IPS-18a (cell line): ENCODE results near the gene CELF5.
"Not testable (repeated sequence)": the region's sequence is repeated elsewhere in the genome, so short reads cannot be mapped to it uniquely, and the experiment has no call there.

Experiments used
- H3K27ac ChIP-seq: one replicate; pipeline ENCODE4 v1.5.1; 2013; ENCODE audit warnings: low read length
- H3K27me3 ChIP-seq: one replicate; pipeline ENCODE4 v1.6.1; 2013; ENCODE audit warnings: mild to moderate bottlenecking, low read length; ENCODE audit not compliant: control insufficient read depth, insufficient read depth
- H3K36me3 ChIP-seq: one replicate; pipeline ENCODE4 v1.6.1; 2013; ENCODE audit warnings: low read depth, low read length; ENCODE audit not compliant: control insufficient read depth
- H3K4me1 ChIP-seq: one replicate; pipeline ENCODE4 v1.6.1; 2013; ENCODE audit warnings: low read depth, low read length; ENCODE audit not compliant: control insufficient read depth
- H3K4me3 ChIP-seq: one replicate; pipeline ENCODE4 v1.5.1; 2013; ENCODE audit warnings: low read length
- H3K9ac ChIP-seq: one replicate; pipeline ENCODE4 v1.6.1; 2013; ENCODE audit warnings: mild to moderate bottlenecking, low read length, moderate library complexity
- H3K9me3 ChIP-seq: one replicate; pipeline ENCODE4 v1.6.1; 2013; ENCODE audit warnings: low read depth, low read length; ENCODE audit not compliant: control insufficient read depth

The CELF5 gene

DNA sequence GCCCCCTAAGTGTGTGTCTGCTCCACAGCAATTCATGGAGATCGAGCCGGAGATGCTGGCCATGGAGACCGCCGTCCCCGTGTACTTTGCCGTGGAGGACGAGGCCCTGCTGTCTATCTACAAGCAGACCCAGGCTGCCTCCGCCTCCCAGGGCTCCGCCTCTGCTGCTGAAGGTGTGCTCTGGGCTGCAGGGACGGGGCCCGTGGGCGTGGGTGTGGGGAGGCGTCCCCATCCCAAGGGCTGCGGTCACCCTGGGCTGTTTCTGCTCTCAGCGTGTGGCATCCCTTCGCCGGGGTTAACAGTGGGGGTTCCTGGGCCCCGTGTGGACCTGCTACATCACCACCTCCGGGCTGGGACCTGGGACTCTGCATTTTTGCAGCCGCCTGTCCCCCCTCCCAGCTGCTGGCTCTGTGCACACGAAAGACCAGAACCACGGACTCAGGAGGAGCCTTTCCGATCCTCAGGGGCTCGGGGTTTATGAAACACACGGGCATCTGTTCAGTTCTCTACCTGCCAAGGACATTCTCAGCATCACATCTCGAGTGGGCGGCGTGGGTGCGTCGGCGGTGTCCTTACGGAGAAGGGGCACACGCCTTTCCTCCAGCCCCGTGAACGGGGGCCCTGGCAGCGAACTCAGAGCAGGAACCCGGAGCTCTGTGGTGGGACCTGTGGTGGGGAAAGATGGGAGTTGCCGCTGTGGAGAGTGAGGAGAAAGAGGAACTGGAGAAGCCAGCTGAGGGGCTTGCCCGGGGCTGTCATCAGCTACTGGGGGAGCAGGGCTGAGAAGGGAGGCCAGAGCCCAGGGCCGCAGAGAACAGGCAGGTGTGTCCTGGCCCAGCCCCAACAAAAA, 31.0 kb upstream of the CELF5 start:
- H3K4me1 ChIP-seq = no peaks in the 10 kb centered on the region
- H3K9ac ChIP-seq = no peak overlapping the region
- H3K36me3 ChIP-seq = no peaks in the 10 kb centered on the region
- H3K4me3 ChIP-seq = no peak overlapping the region
- no peaks in the 10 kb centered on the region for H3K27me3 ChIP-seq
- no peaks in the 10 kb centered on the region for H3K9me3 ChIP-seq
- H3K27ac ChIP-seq = no peak overlapping the region

DNA sequence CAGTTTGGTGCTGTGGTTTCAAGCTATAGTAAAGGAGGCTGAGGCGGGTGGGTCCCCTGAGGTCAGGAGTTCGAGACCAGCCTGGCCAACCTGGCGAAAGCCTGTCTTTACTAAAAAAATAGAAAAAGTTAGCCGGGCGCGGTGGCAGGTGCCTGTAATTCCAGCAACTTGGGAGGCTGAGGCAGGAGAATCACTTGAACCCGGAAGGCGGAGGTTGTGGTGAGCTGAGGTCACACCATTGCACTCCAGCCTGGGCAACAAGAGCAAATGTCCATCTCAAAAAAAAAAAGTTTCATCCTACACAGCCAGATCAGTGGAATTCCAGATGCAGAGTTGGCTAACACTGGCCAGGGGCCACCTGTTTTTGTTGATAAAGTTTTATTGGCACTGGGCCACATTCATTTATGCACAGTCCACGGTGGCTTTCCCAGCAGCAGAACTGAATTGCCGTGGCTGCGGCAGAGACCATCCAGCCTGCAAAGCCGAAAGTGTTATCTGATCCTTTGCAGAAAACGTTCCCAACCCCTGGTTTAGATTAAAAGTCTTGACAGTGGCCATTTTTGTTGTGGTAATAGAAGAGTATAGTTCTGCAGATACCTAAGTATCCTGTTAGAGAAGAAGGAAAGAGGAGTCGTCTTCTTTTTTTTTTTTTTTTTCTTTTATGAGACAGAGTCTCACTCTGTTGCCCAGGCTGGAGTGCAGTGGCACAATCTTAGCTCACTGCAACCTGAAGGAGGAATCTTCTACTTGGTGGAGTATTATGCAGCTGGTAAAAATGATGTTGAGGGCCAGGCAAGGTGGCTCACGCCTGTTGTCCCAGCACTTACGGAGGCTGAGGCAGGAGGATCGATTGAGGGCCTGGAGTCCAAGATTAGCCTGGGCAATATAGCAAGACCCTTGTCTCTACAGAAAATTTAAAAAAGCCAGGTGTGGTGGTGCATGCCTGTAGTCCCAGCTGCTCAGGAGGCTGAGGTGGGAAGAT, 30.1 kb upstream of the CELF5 start:
- Histone ChIP-seq H3K9ac (no peak overlapping the region), H3K36me3 (no peaks in the 10 kb centered on the region), H3K4me3 (no peak overlapping the region), H3K27ac (no peak overlapping the region), H3K4me1 (no peaks in the 10 kb centered on the region), H3K27me3 (no peaks in the 10 kb centered on the region), H3K9me3 (no peaks in the 10 kb centered on the region)

DNA sequence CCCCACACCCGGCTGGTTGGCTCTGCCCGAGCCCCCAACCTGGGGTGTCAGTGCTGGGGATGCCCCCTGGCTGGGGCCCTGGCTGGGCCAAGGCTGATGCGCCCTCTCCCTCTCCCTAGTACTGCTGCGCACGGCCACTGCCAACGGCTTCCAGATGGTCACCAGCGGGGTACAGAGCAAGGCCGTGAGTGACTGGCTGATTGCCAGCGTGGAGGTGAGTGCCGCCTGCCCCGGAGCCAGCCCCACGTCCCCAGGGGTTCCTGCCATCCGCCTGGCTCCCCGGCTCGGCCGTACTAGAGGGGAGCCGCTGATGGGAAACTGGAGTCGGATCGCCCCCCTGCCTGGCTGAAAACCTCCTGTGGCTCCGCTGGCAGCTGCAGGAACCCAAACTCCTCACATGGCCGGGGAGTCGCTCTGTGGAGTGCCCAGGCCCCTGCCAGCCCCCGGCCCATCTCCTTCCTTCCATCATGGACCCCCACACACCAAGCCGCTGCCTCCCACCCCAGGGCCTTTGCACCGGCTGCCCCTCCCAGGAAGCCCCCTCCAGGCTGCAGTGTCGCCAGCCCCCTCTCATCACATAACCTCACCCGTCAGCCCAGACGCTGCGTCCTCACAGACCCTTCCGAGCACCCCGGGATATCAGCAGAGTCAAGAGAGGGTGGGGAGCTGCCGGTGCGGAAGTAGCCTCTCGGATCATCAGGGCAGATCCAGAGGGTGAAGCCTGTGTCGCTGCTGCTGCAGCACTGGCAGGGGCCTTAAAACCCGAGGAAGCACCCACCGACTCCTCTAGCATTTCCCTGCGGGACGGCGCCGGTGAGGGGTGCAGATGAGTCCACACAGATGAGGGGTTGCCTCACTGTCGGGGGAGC, 28.2 kb upstream of the CELF5 start:
- no peak overlapping the region for H3K27ac ChIP-seq
- H3K27me3 ChIP-seq = no peaks in the 10 kb centered on the region
- no peaks in the 10 kb centered on the region for H3K4me1 ChIP-seq
- no peaks in the 10 kb centered on the region for H3K9me3 ChIP-seq
- no peaks in the 10 kb centered on the region for H3K36me3 ChIP-seq
- no peak overlapping the region for H3K4me3 ChIP-seq
- no peak overlapping the region for H3K9ac ChIP-seq

DNA sequence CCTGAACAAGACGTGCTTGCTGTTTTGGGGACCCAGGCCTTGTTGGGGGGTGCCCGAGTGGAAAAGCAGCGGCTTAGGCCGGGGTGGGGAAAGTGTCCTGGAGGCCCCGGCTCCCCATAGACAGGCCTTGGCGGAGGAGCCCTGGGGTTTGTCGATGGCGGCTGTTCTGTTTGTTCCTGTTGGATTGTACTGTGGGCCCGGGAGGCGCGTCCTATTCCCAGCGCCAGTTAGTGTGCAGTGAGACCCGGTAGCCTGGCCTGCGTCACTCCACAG, 27.6 kb upstream of the CELF5 start:
- no peaks in the 10 kb centered on the region for H3K27me3 ChIP-seq
- no peak overlapping the region for H3K9ac ChIP-seq
- no peaks in the 10 kb centered on the region for H3K9me3 ChIP-seq
- H3K27ac ChIP-seq = no peak overlapping the region
- no peaks in the 10 kb centered on the region for H3K4me1 ChIP-seq
- peaks cover 1% of the 10 kb centered on the region for H3K36me3 ChIP-seq
- no peak overlapping the region for H3K4me3 ChIP-seq

DNA sequence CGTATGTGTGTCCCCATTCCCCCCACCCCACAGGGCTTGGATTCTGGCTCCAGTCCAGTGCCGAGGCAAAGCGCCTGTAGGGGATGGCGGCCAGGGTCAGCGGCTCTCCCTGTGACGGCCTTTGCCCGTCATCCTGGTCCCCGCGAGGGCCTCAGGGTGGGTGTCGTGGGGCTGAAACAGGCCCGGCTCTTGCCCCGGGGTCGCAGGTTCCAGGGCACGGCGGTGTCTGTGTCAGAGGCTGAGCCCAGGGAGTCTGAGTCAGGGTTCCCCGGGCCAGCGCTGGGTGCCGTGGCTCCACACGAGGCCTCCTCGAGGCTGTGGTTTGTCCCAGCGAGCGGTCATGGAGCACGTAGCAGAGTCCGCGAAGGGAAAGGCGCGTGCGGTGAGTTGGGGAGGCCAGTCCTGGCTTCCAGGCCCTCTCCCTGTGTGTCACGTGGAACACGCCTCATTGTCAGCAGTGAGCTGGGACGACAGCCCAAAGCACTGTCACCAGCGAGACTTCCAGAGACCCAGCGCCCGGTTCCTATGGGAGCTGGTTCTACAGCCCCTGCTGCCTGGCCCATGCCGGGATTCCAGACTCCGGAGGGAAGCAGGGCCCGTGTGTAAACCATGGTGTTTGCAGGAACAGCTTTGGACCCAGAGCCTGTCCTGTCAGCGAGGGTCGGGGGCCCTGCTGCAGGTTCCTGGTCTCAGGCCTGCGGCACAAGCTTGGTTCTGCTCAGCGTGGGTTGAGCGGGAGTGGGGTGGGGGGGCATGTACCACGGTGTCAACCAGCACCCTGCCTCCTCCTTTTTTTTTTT, 25.4 kb upstream of the CELF5 start:
- no peak overlapping the region for H3K27ac ChIP-seq
- H3K36me3 ChIP-seq = peaks cover 5% of the 10 kb centered on the region
- H3K9ac ChIP-seq = no peak overlapping the region
- no peak overlapping the region for H3K4me3 ChIP-seq
- no peaks in the 10 kb centered on the region for H3K9me3 ChIP-seq
- no peaks in the 10 kb centered on the region for H3K27me3 ChIP-seq
- no peaks in the 10 kb centered on the region for H3K4me1 ChIP-seq

DNA sequence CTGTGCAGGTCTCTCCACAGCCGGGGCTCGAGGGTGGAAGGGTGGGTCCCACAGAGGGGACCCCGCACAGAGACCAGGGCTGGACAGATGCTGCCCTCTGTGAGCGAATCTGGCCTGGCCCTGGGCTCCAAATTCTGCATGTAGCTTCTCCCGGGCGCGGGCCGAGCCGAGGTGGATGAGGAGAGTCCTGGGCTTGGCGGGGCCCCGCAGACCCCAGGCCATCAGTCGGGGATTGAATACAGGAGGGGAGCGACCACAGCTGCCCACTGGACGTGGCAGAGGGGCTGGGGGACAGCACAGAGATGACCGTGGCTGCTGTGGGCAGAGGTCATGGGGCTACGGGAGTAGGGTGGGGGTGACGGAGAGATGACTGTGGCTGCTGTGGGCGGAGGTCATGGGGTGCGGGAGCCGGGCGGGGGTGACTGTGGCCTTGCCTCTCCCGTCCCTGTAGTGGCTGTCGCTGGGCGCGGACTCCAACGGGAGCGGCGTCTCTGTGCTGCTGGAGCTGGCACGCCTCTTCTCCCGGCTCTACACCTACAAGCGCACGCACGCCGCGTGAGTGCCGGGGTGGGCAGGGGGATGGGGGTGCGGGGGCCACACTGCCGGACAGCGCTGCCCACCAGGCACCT, 23.3 kb upstream of the CELF5 start:
- Histone ChIP-seq H3K4me1 (no peaks in the 10 kb centered on the region), H3K9ac (no peak overlapping the region), H3K36me3 (peaks cover 11% of the 10 kb centered on the region), H3K27ac (no peak overlapping the region), H3K27me3 (no peaks in the 10 kb centered on the region), H3K9me3 (no peaks in the 10 kb centered on the region), H3K4me3 (no peak overlapping the region)

DNA sequence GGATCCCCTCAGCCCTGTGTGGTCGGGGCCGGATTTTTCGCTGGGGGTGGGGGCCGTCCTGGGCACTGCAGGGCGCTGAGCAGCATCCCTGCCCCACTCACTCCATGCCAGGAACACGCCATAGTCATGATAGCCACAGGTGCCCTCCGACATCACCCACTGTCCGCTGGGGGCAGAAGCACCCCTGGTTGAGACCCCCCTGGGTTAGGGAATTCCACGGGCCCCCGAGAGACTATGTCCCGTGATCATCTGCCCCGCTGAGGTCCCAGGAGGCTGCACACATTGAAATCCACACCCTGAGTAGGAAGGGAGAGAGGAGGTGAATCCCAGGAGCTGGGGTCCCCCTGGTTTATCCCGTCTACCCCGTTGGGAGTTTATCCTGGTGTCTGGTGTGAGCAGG, 22.6 kb upstream of the CELF5 start:
- Histone ChIP-seq H3K4me3 (no peak overlapping the region), H3K27ac (no peak overlapping the region), H3K4me1 (no peaks in the 10 kb centered on the region), H3K9ac (no peak overlapping the region), H3K36me3 (peaks cover 15% of the 10 kb centered on the region), H3K27me3 (no peaks in the 10 kb centered on the region), H3K9me3 (no peaks in the 10 kb centered on the region)

DNA sequence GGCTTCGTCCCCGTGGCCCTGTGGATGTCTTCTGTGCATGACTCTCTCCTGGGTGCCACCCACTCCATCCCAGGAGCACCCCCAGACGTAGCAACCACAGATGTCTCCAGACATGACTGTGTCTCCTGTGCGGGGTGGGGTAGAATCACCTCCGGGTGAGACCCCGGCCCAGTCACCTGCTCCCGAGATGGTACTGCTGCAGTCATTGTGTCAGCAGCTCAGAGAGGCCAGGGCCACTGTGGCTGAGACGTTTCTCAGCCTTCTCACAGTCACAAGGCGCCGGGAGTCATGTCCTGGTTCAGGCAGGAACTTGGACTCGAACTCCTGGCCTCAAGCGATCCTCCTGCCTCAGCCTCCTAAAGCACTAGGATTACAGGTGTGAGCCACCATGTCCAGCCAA, 22.1 kb upstream of the CELF5 start:
- Histone ChIP-seq H3K4me1 (no peaks in the 10 kb centered on the region), H3K9ac (no peak overlapping the region), H3K9me3 (no peaks in the 10 kb centered on the region), H3K36me3 (peaks cover 20% of the 10 kb centered on the region), H3K4me3 (no peak overlapping the region), H3K27ac (no peak overlapping the region), H3K27me3 (no peaks in the 10 kb centered on the region)

DNA sequence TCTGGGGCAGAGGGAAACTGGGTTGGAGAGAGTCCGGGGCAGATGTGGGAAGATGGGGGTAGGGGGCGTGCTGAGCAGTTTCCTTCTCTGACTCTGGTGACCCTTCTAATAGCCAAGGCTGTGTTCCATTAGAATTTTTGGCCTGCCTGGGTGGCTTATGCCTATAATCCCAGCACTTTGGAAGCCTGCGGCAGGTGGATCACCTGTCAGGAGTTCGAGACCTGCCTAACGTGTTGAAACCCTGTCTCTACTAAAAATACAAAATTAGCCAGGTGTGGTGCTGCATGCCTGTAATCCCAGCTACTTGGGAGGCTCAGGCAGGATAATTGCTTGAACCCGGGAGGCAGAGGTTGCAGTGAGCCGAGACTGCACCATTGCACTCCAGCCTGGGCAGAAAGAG, 21.6 kb upstream of the CELF5 start:
- not testable (repeated sequence) for H3K9ac ChIP-seq

DNA sequence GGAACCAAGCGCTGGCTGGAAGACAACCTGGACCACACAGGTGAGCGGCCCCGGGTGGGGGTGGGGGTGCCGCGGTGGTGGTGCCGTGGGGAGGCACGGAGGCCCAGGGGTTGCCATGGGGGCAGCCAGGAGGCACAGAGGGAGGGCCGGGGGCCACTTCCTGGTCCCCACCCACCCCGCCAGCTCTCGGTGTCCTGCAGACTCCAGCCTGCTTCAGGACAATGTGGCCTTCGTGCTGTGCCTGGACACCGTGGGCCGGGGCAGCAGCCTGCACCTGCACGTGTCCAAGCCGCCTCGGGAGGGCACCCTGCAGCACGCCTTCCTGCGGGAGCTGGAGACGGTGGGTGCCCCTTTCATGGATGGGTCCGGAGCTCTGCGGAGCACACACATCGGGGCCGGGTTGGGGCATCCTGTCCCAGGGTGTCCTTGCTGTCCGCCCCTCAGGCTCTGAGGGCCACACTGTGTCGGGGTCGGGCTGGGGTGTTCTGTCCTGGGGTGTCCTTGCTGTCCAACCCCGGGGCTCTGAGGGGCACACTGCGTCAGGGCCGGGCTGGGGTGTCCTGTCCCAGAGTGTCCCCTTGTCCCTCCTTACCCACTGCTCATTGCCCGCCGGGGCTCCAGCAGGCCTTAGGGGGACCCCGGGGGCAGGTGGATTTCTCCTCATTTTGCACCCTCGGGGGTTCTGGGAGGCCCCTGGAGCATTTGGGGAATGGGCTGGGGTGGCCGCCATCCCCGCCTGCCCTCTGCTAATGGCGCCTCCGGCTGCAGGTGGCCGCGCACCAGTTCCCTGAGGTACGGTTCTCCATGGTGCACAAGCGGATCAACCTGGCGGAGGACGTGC, 20.4 kb upstream of the CELF5 start:
- Histone ChIP-seq H3K36me3 (peaks cover 25% of the 10 kb centered on the region), H3K9ac (no peak overlapping the region), H3K9me3 (no peaks in the 10 kb centered on the region), H3K27me3 (no peaks in the 10 kb centered on the region), H3K4me1 (no peaks in the 10 kb centered on the region), H3K27ac (no peak overlapping the region), H3K4me3 (no peak overlapping the region)

More for the DNA sequence above, 21.6 kb upstream of the CELF5 start:
- not testable (repeated sequence) for H3K4me3 ChIP-seq, H3K27me3 ChIP-seq, H3K4me1 ChIP-seq, H3K9me3 ChIP-seq, H3K27ac ChIP-seq
- H3K36me3 ChIP-seq = peaks cover 20% of the 10 kb centered on the region
